ENCODE results near the gene TEX28.
"Not testable (repeated sequence)": the region's sequence is repeated elsewhere in the genome, so short reads cannot be mapped to it uniquely, and the experiment has no call there.

The TEX28 gene

GRCh38 chrX:154258711-154259110, 36.2 kb downstream of the TEX28 start:
- H3K27ac ChIP-seq; DNase-seq (ENCODE audit: low read depth, low spot score): not testable (repeated sequence)

GRCh38 chrX:154257282-154257681, 37.6 kb downstream of the TEX28 start, which contains the start of gene OPN1MW3:
Gene OPN1MW3, plus strand, starts transcription at chrX:154257582. Its CDS starts 38 bp downstream, at chrX:154257620.
- H3K27ac ChIP-seq; DNase-seq (ENCODE audit: low read depth, low spot score): not testable (repeated sequence)

GRCh38 chrX:154248076-154248475, 46.8 kb downstream of the TEX28 start:
- not testable (repeated sequence) for DNase-seq (ENCODE audit: low read depth, low spot score); H3K27ac ChIP-seq

GRCh38 chrX:154247377-154248045, 47.4 kb downstream of the TEX28 start:
- DNase-seq (ENCODE audit: low read depth, low spot score); H3K27ac ChIP-seq: not testable (repeated sequence)

GRCh38 chrX:154239982-154240503, 54.9 kb downstream of the TEX28 start:
- H3K27ac ChIP-seq; DNase-seq (ENCODE audit: low read depth, low spot score): not testable (repeated sequence)

- DNase-seq (ENCODE audit: low read depth, low spot score); H3K27ac ChIP-seq: not testable (repeated sequence)
Measured at GRCh38 chrX:154238939-154239559, 55.9 kb downstream of the TEX28 start.

GRCh38 chrX:154233620-154234019, 61.3 kb downstream of the TEX28 start:
- not testable (repeated sequence) for DNase-seq (ENCODE audit: low read depth, low spot score); H3K27ac ChIP-seq

GRCh38 chrX:154231443-154231842, 63.5 kb downstream of the TEX28 start:
- DNase-seq (ENCODE audit: low read depth, low spot score); H3K27ac ChIP-seq: not testable (repeated sequence)

- DNase-seq (ENCODE audit: low read depth, low spot score); H3K27ac ChIP-seq: not testable (repeated sequence)
Measured at GRCh38 chrX:154226706-154227105, 68.2 kb downstream of the TEX28 start.

GRCh38 chrX:154225292-154225691, 69.6 kb downstream of the TEX28 start:
- DNase-seq (ENCODE audit: low read depth, low spot score); H3K27ac ChIP-seq: not testable (repeated sequence)

Data from epithelial cell of prostate (primary cell).